ENCODE data around the gene TMEM131. TPM values are rescaled to one million over a fixed set of nuclear protein-coding genes. Genes with fewer than 3 reads are reported as not detected.
A peak's percentile ranks its signal among the peaks of the same experiment; 100 is the strongest.

Gene TMEM131
- total and polyA plus RNA-seq, 2 donors: 11.4 to 15.6 TPM

DNA sequence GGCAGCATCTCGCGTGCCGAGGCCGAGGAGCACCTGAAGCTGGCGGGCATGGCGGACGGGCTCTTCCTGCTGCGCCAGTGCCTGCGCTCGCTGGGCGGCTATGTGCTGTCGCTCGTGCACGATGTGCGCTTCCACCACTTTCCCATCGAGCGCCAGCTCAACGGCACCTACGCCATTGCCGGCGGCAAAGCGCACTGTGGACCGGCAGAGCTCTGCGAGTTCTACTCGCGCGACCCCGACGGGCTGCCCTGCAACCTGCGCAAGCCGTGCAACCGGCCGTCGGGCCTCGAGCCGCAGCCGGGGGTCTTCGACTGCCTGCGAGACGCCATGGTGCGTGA, 271.7 kb downstream of the TMEM131 start:
- Histone ChIP-seq H3K9me3 (ENCODE audit: control insufficient read depth in 2 of 2, insufficient read depth in 1 of 2, low read length in 1 of 2) (no peaks in the 10 kb centered on the region), H3K27me3 (ENCODE audit: control insufficient read depth in 2 of 2, insufficient read depth in 1 of 2, low read length in 1 of 2) (no peaks in the 10 kb centered on the region), H3K36me3 (ENCODE audit: control insufficient read depth in 2 of 2, insufficient read depth in 2 of 2, low read length in 1 of 2) (peaks cover 69 to 79% of the 10 kb centered on the region in 2 donors), H3K27ac (ENCODE audit: low read depth in 1 of 2, low read length in 1 of 2) (no peak overlapping the region), H3K4me1 (ENCODE audit: control insufficient read depth in 2 of 2, insufficient read depth in 2 of 2, low read length in 2 of 2) (peaks cover 13 to 20% of the 10 kb centered on the region in 2 donors), H3K4me3 (ENCODE audit: low read length in 2 of 2) (no peak overlapping the region)
- 94% methylated on average over 41 of the region's 41 CpGs for WGBS
- no peak for DNase-seq (ENCODE audit: low read depth in 6 of 9, low spot score in 9 of 9)

DNA sequence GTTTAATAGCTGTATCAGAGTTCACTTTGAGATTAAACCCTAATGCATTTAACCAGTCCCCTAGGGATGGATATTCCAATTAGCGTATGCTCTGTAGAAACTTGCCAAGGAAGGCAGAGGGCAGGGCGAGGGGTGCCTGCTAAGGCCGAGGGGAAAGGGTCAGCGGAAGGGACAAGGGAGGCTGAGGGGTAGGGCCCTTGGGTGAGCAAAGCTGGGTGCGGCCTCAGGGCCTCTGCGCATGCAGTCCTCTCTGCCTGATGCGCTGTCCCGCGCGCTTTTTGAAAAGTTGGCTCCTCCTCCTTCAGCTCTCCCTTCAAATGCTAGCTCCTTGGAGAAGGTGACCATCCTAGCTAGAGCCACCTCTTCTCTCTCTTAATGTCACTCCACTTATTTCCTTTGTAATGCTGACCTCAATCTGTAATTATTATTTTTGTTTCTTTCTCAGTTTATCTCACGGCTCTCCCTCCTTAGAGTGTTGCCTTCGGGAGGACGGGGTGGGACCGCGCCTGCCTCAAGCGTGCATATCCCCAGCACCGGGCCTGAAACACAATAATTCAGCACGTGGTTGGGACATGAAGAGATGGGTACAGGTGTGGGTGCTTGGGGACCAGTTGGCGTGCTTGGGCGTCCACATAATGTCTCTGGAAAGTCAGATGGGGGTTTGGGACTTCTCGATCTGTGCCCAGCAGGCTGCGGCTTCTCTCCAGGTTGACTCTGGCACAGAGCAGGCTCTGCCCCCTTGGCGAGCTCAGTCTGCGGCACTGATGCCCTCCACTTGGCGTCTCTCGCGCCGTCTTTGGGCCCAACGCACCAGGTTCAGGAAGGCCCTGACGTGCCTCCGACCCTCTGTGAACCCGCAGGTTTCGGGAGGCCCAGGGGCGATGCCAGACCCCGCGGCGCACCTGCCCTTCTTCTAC, 272.3 kb downstream of the TMEM131 start:
- no peak for DNase-seq (ENCODE audit: low read depth in 6 of 9, low spot score in 9 of 9)
- peaks cover 66 to 76% of the 10 kb centered on the region in 2 donors for H3K36me3 ChIP-seq (ENCODE audit: control insufficient read depth in 2 of 2, insufficient read depth in 2 of 2, low read length in 1 of 2)
- 95% methylated on average over 37 of the region's 37 CpGs for WGBS

DNA sequence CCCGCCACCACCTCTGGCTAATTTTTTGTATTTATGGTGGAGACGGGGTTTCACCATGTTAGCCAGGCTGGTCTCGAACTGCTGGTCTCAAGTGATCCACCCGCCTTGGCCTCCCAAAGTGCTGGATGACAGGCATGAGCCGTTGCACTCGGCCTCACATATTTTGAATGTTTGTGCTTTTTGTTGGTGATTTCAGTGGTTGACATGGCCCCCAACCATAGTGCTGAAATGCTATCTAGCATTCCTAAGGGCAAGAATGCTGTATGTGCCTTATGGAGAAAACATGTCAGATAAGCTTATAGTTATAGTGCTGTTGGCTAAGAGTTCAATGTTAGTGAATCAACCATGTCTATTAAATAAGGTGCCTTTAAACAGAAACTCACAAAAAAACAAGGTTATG, 273.5 kb downstream of the TMEM131 start:
- peaks cover 62 to 69% of the 10 kb centered on the region in 2 donors for H3K36me3 ChIP-seq (ENCODE audit: control insufficient read depth in 2 of 2, insufficient read depth in 2 of 2, low read length in 1 of 2)
- 98% methylated on average over 6 of the region's 6 CpGs for WGBS
- no peak overlapping the region for H3K27ac ChIP-seq (ENCODE audit: low read depth in 1 of 2, low read length in 1 of 2)
- H3K4me1 ChIP-seq (ENCODE audit: control insufficient read depth in 2 of 2, insufficient read depth in 2 of 2, low read length in 2 of 2): peaks cover 24 to 35% of the 10 kb centered on the region in 2 donors
- no peaks in the 10 kb centered on the region for H3K27me3 ChIP-seq (ENCODE audit: control insufficient read depth in 2 of 2, insufficient read depth in 1 of 2, low read length in 1 of 2)
- no peak overlapping the region for H3K4me3 ChIP-seq (ENCODE audit: low read length in 2 of 2)
- DNase-seq (ENCODE audit: low read depth in 6 of 9, low spot score in 9 of 9): no peak
- no peaks in the 10 kb centered on the region for H3K9me3 ChIP-seq (ENCODE audit: control insufficient read depth in 2 of 2, insufficient read depth in 1 of 2, low read length in 1 of 2)

More for the DNA sequence above, 272.3 kb downstream of the TMEM131 start:
- Histone ChIP-seq H3K4me3 (ENCODE audit: low read length in 2 of 2) (no peak overlapping the region), H3K4me1 (ENCODE audit: control insufficient read depth in 2 of 2, insufficient read depth in 2 of 2, low read length in 2 of 2) (peaks cover 13 to 27% of the 10 kb centered on the region in 2 donors), H3K27me3 (ENCODE audit: control insufficient read depth in 2 of 2, insufficient read depth in 1 of 2, low read length in 1 of 2) (no peaks in the 10 kb centered on the region), H3K9me3 (ENCODE audit: control insufficient read depth in 2 of 2, insufficient read depth in 1 of 2, low read length in 1 of 2) (no peaks in the 10 kb centered on the region), H3K27ac (ENCODE audit: low read depth in 1 of 2, low read length in 1 of 2) (no peak overlapping the region)

DNA sequence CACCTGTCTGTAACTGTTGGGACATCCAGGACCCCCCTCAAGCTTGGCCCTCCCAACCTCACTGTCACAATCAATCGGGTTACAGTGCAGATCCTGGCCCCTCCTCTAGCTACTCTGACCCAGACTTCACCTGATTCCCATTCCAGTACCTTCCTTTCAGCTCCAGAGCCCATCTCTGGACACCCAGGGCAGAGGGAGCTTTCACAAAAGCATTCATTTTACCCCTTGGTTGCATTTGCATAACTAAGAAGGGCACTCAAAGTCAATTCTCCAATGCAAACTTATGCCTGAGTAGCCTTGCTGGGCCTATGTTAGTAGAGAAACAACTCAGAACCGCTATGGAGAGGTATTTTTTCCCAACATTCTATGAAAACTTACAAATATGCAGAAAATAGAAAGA, 275.0 kb downstream of the TMEM131 start:
- Histone ChIP-seq H3K9me3 (ENCODE audit: control insufficient read depth in 2 of 2, insufficient read depth in 1 of 2, low read length in 1 of 2) (no peaks in the 10 kb centered on the region), H3K4me3 (ENCODE audit: low read length in 2 of 2) (no peak overlapping the region), H3K27me3 (ENCODE audit: control insufficient read depth in 2 of 2, insufficient read depth in 1 of 2, low read length in 1 of 2) (no peaks in the 10 kb centered on the region), H3K4me1 (ENCODE audit: control insufficient read depth in 2 of 2, insufficient read depth in 2 of 2, low read length in 2 of 2) (peaks cover 38 to 50% of the 10 kb centered on the region in 2 donors), H3K27ac (ENCODE audit: low read depth in 1 of 2, low read length in 1 of 2) (no peak overlapping the region), H3K36me3 (ENCODE audit: control insufficient read depth in 2 of 2, insufficient read depth in 2 of 2, low read length in 1 of 2) (peaks cover 59 to 68% of the 10 kb centered on the region in 2 donors)
- DNase-seq (ENCODE audit: low read depth in 6 of 9, low spot score in 9 of 9): no peak
- 95% methylated on average over 2 of the region's 2 CpGs for WGBS

DNA sequence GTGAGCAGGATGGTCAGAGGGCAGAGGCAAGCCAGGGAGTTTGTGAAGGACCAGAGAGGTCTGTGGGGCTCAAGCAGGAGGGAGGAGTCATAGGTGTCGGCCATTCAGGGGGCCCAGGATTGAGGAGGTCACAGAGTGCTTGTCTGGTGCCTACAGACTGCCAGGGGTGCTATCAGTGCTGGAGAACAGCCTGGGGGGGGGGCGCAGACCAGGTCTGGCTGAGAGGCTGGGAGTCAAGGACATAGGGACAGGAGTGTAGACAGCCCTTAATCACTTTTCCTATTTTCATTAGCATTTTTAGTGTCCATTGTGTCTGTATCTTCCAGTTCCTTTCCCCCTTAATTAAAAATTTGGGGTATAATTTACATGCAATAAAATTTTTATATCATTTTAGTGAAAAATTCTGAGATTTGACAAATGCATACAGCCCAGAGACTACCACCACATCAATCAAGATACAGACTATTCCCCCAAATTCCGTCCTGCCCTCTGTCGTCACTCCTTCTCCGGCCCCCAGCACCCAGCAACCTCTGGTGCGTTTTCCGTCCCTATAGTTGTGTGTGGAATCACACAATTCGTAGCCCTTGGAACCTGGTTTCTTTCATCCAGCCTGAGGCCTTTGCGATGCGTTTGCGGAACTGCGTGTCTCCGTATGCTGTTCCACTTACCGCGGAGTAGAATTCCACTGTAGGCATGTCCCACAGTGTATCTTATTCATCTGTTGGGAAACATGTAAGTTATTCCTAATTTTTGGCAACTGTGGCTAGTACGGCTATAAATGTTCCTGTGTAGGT, 276.2 kb downstream of the TMEM131 start:
- Histone ChIP-seq H3K36me3 (ENCODE audit: control insufficient read depth in 2 of 2, insufficient read depth in 2 of 2, low read length in 1 of 2) (peaks cover 58 to 67% of the 10 kb centered on the region in 2 donors), H3K4me1 (ENCODE audit: control insufficient read depth in 2 of 2, insufficient read depth in 2 of 2, low read length in 2 of 2) (peaks cover 47 to 62% of the 10 kb centered on the region in 2 donors), H3K27me3 (ENCODE audit: control insufficient read depth in 2 of 2, insufficient read depth in 1 of 2, low read length in 1 of 2) (no peaks in the 10 kb centered on the region), H3K4me3 (ENCODE audit: low read length in 2 of 2) (peak overlapping the region; percentile 33 to 34), H3K27ac (ENCODE audit: low read depth in 1 of 2, low read length in 1 of 2) (peak overlapping the region; percentile 85 to 91), H3K9me3 (ENCODE audit: control insufficient read depth in 2 of 2, insufficient read depth in 1 of 2, low read length in 1 of 2) (no peaks in the 10 kb centered on the region)
- 91% methylated on average over 16 of the region's 16 CpGs for WGBS
- no peak for DNase-seq (ENCODE audit: low read depth in 6 of 9, low spot score in 9 of 9)

DNA sequence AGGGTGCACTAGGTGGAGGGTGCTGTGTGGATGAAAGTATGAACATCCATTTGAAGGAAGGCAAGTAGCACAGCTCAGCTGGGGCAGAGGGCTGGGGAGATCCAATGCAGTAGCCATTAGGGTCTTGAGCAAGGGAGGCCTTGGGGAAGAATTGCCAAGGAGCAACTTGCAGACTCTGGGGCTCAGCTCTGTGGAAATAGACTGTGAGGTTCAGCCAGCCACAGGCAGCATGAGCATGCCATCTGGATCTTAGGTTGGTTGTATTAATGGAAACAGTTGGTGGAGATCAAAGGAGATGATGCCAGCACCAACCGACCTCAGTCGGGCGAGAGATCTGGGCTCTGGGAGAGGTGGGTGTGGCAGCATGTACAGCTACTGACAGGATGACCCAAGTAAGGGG, 276.8 kb downstream of the TMEM131 start:
- 3% methylated on average over 3 of the region's 3 CpGs for WGBS
- DNase-seq (ENCODE audit: low read depth in 6 of 9, low spot score in 9 of 9): no peak
- Histone ChIP-seq H3K27ac (ENCODE audit: low read depth in 1 of 2, low read length in 1 of 2) (peak overlapping the region; percentile 85 to 91), H3K9me3 (ENCODE audit: control insufficient read depth in 2 of 2, insufficient read depth in 1 of 2, low read length in 1 of 2) (no peaks in the 10 kb centered on the region), H3K4me1 (ENCODE audit: control insufficient read depth in 2 of 2, insufficient read depth in 2 of 2, low read length in 2 of 2) (peaks cover 47 to 66% of the 10 kb centered on the region in 2 donors), H3K4me3 (ENCODE audit: low read length in 2 of 2) (peak overlapping the region; percentile 33 to 34), H3K27me3 (ENCODE audit: control insufficient read depth in 2 of 2, insufficient read depth in 1 of 2, low read length in 1 of 2) (no peaks in the 10 kb centered on the region), H3K36me3 (ENCODE audit: control insufficient read depth in 2 of 2, insufficient read depth in 2 of 2, low read length in 1 of 2) (peaks cover 53 to 65% of the 10 kb centered on the region in 2 donors)

DNA sequence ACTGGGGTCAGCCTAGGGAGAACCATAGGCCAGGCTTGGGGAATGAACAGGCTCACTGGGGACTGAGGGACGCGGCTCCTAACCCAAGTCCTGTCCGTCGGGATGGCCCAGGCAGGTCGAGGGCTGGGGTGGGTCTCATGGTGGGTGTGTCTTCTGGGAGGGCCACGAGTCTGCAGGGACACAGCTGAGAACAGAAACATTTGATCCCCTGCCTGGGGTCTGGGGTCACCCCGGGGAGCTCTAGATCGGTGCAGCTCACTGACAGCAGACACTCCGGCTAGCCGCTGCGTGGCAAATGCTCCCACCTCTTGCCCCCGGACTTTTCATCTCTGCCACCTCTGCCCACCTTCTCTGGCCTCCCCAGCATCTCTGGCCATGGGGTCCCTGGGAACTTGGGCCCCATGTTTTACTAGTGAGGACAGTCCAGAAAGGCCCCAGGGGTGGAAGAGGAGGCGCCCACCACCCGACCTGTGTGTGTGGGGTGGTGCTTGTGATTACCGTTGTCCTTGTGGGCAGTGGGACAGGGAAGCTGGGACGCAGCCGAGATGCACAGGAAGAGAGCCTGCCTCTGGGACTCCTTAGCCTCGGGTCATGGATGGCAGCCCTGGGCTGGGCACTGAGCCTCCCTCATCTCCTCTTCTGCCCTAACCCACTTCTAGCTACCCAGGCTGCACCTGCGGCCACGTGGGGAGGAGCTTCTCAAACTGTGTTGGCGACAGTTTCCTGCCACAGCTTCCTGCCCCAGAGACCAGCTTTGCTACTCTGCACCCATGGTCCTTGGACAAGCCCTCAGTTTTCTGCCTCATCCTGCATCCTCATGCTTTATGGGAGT, 277.5 kb downstream of the TMEM131 start:
- H3K4me1 ChIP-seq (ENCODE audit: control insufficient read depth in 2 of 2, insufficient read depth in 2 of 2, low read length in 2 of 2): peaks cover 49 to 68% of the 10 kb centered on the region in 2 donors
- no peaks in the 10 kb centered on the region for H3K27me3 ChIP-seq (ENCODE audit: control insufficient read depth in 2 of 2, insufficient read depth in 1 of 2, low read length in 1 of 2)
- peak in 7 of 9 donors; percentile 52 to 90 (median 77) for DNase-seq (ENCODE audit: low read depth in 6 of 9, low spot score in 9 of 9)
- H3K4me3 ChIP-seq (ENCODE audit: low read length in 2 of 2): peak overlapping the region; percentile 33 to 34
- WGBS: 51% methylated on average over 21 of the region's 21 CpGs
- no peaks in the 10 kb centered on the region for H3K9me3 ChIP-seq (ENCODE audit: control insufficient read depth in 2 of 2, insufficient read depth in 1 of 2, low read length in 1 of 2)
- H3K36me3 ChIP-seq (ENCODE audit: control insufficient read depth in 2 of 2, insufficient read depth in 2 of 2, low read length in 1 of 2): peaks cover 46 to 59% of the 10 kb centered on the region in 2 donors
- peak overlapping the region; percentile 85 to 91 for H3K27ac ChIP-seq (ENCODE audit: low read depth in 1 of 2, low read length in 1 of 2)

DNA sequence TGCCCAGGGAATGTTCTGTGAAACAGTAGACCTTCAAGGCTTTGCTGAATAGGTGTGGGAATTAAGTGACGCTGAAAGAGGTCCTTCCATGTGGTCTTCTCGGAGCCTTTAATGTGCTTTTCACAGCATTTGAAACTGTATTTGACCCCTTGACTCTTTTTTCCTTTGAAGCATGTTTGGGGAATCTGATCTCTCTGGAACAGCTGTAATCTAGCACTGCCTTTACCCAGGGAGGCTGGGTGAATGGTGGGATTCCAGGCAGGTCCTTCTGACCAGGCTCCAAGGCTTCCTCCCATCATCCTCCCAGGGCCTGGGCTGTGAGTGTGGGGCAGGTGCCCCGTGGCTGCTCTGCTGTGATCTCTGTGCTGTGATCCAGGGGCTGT, 278.1 kb downstream of the TMEM131 start:
- peak overlapping the region; percentile 33 to 34 for H3K4me3 ChIP-seq (ENCODE audit: low read length in 2 of 2)

More for the DNA sequence above, 278.1 kb downstream of the TMEM131 start:
- Histone ChIP-seq H3K27ac (ENCODE audit: low read depth in 1 of 2, low read length in 1 of 2) (peak overlapping the region; percentile 85 to 91), H3K36me3 (ENCODE audit: control insufficient read depth in 2 of 2, insufficient read depth in 2 of 2, low read length in 1 of 2) (peaks cover 42 to 57% of the 10 kb centered on the region in 2 donors), H3K9me3 (ENCODE audit: control insufficient read depth in 2 of 2, insufficient read depth in 1 of 2, low read length in 1 of 2) (no peaks in the 10 kb centered on the region), H3K27me3 (ENCODE audit: control insufficient read depth in 2 of 2, insufficient read depth in 1 of 2, low read length in 1 of 2) (no peaks in the 10 kb centered on the region), H3K4me1 (ENCODE audit: control insufficient read depth in 2 of 2, insufficient read depth in 2 of 2, low read length in 2 of 2) (peaks cover 55 to 75% of the 10 kb centered on the region in 2 donors)
- no peak for DNase-seq (ENCODE audit: low read depth in 6 of 9, low spot score in 9 of 9)
- 55% methylated on average over 3 of the region's 3 CpGs for WGBS

Data from thymus (tissue), 11 donors.